Middle frontal gyrus (tissue), 1 donor: ENCODE results near the gene CHST3.
"Not testable (repeated sequence)": the region's sequence is repeated elsewhere in the genome, so short reads cannot be mapped to it uniquely, and the experiment has no call there.

ENCODE experiments used
- DNase-seq: peaks from one replicate; pipeline ENCODE4 v3.0.0-alpha.2; 2015; ENCODE audit warnings: low spot score; ENCODE audit errors: extremely low spot score

CHST3 gene

DNA sequence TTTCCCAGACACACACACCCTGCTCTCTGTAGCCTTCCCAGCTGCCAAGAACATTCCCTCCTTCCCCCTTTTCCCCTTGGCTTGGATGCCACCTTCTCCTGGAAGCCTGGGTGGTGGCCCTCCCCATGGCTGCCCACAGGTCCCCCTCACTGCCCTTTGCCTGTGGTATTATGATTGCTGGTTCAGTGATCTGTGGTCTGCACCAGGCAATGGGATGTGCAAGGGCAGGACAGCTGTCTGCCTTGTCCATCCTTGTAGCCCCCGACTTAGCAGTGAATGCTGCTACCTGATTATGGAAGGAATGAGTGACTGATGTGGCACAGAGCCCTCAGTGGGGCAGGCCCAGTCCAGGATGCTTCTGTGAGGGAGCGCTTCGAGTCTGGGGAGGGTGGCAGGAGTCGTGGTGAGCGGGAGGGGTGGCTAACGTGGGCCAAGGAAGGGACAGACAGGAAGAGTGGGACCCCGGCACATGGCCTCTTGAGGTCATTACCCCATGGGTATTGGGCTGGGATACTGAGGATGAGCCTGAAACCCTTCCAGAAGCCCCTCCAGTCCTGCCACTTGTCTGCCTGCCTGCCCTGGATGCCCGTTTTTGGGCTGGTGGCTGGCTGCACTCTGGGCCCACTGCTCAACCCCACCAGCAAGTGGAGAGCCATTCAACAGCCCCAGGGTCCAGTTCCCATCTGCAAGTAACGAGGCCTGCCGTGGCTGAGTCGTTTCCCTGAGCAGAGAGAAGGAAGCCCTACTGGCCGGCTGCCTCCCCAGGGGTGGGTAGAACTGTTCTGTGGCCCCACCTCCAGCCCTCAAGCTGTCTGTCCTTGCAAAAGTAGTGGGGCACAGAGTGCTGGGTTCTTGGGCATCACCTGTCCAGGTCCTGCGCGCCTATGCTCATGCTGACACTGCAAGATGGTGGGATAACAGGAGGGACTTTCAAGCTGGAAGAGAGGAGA, 8.8 kb downstream of the CHST3 start:
- DNase-seq, result no peak

DNA sequence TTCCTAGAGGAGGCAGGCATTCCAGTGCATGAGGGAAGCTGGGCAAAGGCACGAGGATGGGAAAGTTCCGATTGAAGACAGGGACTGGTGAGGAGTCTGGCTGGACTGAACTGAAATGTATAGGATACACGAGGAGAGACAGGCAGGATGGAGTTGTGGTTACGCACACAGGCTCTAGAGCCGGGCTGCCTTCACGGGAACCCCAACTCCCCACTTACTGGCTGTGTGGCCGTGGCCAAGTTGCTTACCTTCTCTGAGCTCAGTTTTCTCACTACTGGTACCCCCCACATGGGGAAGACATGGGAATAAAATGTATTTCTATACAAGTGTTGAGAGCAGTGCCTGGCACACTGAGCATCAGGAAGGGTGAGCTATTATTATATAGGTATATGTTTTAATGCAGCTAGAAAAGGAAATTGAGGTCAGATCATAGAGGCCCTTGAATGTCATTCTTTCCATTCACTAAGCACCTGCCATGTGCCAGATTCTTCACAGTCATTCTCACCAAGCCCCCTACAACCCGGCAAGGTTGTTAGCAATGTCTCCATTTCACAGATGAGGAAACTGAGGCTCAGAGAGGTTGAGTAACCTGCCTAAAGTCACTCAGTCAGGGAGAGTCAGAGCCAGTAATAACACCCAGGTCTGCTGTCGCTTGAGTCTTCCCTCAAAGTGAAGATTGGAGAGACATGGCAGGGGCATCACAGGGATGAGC, 9.7 kb downstream of the CHST3 start:
- no peak for DNase-seq

DNA sequence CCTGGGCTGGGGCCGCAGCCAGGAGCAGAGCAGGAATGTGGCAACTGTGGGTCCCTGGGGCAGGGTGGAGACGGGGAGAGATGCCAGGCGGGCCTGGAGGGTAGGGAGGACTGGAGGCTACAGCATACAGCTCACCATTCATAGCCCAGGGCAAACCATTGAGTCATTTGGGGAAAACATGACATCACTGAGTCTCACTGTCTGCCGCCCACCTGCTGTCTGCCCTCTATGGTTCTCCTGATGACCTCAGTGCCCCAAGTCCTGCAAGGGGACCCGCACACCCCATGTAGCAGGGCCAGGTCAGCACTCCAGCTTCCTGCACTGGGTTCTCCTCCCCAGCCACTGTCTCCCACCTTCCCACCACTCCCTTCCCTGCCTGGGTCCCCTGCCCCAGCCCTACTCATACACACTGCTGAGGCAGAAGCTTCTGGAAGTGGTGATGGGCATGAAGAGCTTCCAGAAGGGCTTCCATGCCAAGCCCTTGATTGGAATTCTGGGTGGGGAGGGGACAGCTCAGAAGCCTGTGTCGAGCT, 10.4 kb downstream of the CHST3 start:
- DNase-seq, result no peak

DNA sequence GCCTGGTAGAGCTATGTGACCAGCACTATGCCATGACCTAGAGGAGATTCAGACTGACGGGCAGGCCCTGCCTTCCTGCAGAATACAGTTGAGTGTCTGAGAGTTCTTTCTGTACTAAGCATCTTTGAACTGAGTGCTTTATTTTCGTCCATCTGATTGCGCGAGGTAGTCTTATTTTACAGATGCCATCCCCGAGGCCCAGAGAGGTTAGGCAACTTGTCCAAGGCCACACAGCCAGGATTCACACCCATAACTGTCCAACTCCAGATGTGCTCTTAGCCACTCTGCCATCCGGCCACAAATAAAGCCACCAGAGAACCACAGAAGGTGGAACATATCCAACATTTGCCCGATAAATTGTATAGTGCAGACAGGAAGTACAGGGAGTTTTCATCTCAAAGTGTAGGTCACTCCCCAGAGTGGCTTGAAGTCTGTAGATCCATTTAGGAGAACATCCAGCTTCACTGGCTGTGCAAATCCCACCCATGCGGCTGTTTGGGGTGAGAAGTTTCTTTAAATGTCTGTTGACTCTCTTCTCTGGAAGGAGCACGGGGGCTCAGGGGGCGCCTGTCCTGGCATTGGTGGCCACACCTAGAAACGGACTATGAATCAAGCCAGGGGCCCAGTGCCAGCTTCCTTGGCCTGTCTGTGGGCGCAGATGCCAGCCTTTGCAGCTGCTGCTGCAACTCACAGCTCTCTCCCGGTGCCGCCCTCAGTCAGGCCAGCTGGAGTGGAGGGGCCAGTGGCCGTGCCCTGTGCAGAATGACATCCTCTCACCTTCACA, 11.1 kb downstream of the CHST3 start:
- DNase-seq, result no peak

DNA sequence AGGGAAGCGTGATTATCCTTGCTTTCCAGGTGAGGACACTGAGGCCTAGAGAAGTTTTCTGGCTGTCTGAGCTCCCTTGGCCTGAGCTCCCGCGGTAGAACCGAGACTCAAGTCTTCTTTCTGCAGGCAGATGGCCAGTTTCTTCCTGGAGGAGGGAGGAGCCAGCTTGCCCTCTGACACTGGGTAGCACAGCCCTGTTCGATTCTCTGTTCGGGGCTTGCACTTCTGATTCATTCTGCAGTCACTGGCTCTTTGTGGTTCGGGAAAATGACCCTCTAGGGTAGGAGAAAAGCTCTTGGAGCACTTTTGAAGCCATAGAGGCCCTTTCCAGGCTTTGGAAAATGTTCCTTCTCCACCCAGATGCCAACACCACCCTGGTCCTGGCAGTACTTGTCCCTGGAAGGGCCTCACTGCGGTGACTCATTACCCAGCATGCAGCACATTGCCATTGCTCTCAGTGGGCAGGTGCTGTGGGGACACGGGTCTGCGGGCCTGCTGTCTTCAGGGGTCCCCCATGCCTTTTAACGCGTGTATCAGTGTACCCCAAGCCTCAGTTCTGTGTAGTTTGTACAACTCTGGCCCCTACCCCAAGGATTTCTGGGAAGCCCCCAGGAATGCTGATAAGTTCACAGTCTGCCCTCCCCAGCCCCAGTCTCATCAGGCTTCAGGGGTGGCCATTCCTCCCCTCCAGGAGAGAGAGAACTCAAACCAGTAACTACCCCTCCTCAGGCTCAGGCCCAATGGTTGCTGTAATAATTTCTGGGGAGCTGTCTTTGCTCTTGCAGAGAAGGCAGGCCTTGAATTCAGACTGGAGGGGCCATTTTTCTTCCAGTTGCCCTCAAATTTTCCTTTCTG, 11.9 kb downstream of the CHST3 start:
- no peak for DNase-seq

DNA sequence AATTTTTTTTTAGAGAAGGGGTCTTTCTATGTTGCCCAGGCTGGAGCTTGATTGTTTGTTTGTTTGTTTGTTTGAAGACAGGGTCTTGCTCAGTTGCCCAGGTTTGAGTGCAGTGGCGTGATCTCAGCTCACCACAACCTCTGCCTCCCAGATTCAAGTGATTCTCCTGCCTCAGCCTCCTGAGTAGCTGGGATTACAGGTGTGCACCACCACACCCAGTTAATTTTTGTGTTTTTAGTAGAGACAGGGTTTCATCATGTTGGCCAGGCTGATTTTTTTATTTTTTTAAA, 13.4 kb downstream of the CHST3 start:
- DNase-seq, result not testable (repeated sequence)

DNA sequence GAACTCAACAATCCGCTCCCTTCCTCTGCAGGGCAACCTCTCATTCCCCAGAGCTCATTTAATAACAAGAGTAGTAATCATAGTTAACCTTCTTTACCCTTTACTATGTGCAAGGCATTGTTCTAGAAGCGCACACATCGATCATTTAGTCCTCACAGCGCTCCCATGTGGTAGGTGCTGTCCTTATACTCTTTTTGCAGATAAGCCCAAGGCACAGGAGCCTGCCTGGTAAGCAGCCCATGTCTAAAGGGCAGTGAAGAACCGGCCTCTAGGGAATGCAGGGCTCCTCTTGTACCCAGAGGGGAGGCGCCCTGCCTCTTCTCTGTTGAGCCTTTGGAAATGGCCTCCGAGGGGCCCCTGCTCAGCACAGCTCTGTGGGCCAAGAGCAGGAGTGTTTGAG, 14.3 kb downstream of the CHST3 start:
- no peak for DNase-seq

DNA sequence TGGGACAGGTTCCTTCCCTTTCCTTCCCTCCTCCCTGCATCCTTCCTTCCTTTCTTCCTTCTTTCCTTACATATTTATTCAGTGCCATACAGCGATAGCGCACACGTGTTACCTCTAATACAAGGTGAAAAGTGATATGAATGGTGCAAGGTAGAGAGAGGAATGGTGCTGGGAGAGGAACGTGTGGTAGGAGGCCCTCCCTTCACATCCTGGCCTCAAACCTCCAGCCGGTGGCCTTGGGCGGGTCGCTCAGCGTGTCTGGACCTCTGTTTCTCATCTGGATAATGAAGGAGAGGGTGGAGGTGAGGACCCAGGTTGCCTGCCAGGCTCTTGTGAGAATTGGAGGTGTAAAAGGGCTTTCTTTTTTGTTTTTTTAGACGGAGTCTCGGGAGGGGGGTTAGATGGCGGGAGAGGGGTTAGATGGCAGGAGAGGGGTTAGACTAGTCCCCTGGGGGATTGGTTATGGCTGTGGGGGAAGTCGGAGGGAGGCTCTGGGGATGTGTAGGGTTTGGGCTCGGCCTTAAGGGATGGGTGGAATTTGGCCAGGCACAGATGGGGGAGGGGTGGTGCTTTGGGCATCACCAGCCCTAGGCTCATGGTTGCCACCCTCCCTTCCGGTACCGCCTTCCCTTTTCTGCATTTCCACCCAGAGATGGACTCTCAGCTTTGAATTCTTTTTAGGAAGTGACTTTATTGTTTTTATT, 14.9 kb downstream of the CHST3 start:
- DNase-seq, result no peak

DNA sequence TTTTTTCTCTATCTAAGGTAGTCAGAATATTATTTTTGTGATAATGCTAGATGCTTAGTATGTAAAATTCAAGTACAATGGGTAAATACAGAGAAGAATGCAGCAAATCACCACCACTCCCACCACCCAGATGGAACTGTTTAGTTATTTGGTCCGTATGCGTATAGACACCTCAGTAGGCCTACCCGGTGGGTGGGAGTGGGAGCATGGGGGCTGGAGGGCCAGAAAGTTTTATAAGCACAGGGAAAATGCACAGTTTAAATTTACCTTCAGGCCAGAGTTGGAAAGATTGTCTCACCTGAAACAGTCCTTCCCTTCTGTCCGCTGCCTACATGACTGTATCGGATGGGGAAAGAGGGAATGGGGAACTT, 15.5 kb downstream of the CHST3 start:
- DNase-seq, result no peak

DNA sequence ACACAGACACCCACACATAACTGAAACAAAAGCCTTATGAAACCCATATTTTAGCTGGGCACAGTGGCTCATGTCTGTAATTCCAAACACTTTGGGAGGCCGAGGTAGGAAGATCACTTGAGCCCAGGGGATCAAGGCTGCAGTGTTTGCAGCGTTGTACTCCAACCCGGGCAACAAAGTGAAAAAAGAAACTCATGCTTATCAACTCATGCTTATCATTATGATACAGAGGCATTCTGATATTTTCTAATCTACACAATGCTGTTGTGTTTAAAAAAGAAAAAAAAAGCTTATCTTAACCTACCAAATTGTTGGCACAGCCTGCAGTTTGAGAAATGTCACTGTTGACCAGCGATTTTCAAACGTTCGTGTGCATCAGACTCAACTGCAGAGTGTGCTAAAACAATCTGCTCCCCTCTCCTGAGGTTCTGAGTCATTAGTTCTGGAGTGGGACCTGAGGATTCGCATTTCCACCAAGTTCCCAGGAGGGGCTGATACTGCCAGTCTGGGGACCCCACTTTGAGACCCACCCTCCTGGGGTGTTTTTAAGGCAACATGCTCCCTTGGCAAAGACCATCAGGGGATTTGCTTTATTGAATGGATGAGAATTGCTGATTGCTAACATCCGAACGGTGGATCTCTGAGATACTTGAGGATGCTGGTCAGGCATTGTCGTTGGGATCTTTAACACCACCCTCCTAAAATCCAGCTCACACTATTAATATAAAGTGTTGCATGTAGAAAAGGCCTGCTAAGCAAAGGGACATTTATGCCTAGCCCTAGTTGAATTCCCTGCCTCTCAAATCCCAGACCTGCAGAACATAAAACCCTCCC, 16.2 kb downstream of the CHST3 start:
- DNase-seq, result no peak

DNA sequence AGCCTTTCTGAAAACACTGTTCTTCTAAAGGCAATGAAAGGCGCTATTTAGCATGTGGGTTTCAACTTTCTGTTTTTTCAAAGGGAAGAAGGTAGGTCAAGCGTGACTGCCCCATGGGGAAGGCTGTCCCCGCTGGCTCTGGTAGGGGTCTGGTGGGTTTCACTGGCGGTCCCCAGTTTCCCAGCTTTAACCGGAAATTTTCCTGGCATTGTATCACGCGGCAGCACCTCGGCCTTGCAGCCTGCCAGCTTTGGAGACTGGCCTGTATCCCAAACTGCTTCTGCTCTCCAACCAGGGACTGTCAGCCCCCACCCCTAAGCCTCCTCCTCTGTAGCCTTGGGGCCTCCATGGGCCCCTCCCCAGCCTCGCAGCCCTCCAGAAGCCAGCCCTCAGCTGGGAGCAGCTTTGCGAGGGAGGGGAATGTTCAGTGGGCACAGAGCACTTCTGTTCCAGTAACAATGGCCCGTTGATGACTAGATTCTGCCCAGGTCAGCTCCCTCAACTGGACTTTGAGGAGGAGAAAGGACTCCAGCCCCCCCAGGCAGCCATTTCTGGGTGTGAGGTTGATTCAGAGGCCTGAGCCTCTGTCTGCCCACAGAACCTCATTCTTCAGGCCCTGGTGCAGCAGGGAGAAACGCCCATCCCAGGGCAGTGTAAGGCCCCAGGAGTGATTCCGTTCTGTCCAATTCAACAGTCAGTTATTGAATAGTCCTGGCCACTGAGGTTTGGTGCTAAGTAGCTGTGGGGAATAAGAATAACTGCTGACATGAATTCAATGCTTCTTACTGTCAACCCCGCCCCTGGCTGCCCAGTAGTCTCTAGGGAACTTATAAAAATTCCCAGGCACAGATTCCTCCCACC, 17.1 kb downstream of the CHST3 start:
- peak; percentile 87 for DNase-seq

DNA sequence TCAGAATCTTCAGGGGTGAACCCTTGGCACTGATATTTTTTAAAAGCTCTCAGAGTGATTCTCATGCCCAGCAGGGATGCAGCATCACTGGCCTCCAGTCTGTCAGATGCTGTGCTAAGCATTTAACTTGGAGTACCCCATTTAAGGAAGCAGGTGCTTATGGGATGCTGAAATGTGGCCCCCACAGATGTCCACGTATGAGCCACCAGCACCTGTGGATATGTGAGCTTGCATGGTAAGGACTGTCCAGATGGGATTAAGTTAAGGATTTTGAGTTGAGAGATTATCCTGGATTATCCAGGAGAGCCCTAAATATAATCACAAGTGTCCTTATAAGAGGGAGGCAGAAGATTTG, 17.7 kb downstream of the CHST3 start:
- no peak for DNase-seq

DNA sequence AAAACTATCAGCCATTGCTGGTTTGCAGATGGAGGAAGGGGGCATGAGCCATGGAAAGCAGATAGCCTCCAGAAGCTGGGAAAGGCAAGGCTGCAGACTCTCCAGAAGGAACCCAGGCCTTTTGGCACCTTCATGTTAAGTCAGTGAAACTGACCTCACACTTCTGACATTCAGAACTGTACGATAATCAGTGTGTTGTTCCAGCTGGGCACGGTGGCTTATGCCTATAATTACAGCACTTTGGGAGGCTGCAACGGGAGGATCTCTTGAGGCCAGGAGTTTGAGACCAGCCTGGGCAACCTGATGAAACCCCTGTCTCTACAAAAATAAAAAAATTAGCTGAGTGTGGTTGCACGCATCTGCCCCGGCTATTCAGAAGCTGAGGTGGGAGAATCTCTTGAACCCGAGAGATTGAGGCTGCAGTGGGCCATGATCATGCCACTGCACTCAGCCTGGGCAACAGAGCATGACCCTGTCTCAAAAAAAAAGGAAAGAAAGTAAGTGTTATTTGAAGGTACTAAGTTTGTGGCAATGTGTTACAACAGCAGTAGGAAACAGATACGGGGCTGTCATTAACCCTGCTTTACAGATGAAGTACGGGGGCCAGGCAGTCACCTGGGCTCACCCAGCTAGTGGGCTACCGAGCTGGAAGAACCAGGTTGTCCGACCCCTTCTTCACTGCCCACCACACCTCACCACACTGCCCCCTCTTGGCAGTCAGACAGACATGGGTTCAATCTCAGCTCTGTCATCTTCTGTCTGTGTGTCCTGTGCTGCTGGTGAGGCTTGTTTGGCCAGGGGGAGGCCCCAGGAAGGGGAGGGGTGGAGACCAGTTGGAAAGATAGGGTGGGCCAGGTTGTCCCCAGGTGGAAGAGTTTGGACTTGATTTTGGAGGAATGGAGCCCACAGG, 18.3 kb downstream of the CHST3 start:
- DNase-seq, result no peak

DNA sequence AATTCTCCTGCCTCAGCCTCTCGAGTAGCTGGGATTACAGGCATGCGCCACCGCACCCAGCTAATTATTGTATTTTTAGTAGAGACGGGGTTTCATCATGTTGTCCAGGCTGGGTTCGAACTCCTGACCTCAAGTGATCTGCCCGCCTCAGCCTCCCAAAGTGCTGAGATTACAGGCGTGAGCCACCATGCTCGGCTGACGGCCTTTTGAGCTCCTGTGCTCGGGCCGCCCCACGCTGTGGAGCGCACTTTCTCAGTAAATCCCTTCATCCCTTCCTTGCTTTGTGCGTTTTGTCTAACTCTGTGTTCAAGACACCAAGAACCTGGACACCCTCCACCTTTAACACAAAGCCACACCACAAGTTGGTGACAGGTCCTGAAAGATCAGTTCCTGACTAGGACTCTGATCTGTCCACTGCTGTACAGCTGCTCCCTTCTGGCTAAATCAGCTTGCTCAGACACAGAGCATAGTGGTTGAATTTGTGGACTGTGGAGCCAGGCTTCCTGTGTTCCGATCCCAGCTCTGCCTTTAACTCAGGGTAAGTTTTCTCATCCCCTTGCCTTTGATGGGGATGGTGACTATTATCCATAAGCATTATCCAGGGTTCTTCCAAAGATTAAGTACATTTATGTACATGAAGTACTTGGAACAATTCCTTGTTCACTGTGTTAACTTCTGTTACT, 20.1 kb downstream of the CHST3 start:
- no peak for DNase-seq

DNA sequence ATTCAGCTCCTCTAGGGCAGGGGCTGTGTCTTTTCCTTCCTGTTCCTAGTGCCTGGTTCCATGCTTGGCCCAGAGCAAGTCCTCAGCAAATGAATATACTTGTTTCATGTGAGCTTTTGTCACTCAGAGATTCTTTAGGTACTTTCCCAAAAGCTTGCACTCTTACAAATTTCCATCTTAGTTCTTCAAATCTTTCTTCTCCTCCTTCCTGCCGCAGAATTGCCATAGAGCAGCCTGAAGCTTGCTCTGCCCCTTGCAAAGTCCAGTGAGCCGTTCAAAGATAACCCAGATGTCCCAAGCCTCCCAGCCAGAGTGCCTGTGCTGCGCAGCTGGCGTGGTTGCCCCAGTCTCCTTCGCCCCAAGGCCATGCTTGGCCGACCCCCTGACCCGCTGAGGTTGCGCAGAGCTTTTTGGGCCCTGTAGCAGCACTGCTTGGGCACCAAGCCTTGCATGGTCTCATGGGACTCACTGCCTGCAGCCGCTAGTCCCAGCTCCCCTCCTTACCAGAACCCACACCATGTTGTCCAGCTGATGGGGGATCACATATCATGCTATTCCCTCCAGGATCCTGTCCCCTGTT, 20.7 kb downstream of the CHST3 start:
- no peak for DNase-seq

DNA sequence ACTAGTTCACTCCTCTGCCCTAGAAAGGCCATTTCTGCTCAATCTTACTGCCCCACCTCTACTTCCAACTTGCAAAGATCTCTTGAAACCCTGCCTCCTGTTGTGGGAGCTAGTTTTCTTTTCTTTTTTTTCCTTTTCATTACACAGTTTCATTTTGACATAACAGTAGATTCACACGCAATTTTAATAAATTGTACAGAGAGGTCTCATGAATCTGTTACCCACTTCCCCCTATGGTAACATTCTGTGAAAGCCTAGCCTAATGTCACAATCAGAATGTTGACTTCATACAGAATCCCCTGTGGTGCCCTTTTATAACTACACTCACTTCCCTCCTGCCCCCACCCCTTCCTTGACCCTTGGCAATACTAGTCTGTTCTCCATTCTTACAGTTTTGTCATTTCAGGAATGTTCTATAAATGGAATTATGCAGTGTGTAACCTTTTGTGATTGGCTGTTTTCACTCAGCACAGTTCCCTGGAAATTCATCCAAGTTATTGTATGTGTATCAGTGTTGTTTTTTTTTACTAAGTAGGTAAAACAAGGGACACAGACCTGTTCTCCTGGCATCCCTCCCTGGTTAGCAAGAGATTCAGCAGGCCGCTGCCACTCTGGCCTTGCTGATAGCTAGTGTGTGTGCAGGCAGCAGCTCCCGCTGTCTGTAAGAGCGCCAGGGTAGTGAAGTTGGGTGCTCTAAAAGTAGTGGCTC, 21.5 kb downstream of the CHST3 start:
- no peak for DNase-seq
